SK-N-SH (cell line): ENCODE data around the gene POU5F2. TPM values are rescaled to one million over a fixed set of nuclear protein-coding genes. Genes with fewer than 3 reads are reported as not detected.

ENCODE experiments used
- CTCF ChIA-PET: fragments of 300-600, 350-600 bp; formaldehyde crosslinking; extraction: SDS; loops from one replicate; lab custom pipeline; 2021; lab: Yijun Ruan, JAX
- POLR2A ChIA-PET: fragments of 350-600 bp; sonication (Branson Sonifier 250); formaldehyde crosslinking; extraction: SDS; loops from one replicate; lab custom pipeline; 2020; ENCODE audit warnings: antibody characterized with exemption, inconsistent platforms; lab: Yijun Ruan, JAX
- DNase-seq: peaks from one replicate; pipeline ENCODE4 v3.0.0; 2012
- H2AFZ ChIP-seq: fragments of 200-600 bp; sonication (generic); 2 replicates; pipeline ENCODE4 v1.8.1; 2016; ENCODE audit warnings: antibody characterized with exemption, mild to moderate bottlenecking, low read depth
- H3F3A ChIP-seq: fragments of 200-600 bp; sonication (generic); replicated peaks from 2 replicates; pipeline ENCODE3; 2016; ENCODE audit warnings: antibody characterized with exemption, mild to moderate bottlenecking; ENCODE audit not compliant: insufficient read depth
- H3K27ac ChIP-seq, 2 experiments: fragments of 200-500 bp in 1 of 2; fragments of 200-600 bp in 1 of 2; sonication (Bioruptor generic) in 1 of 2; sonication (generic), shearing (Covaris generic) in 1 of 2; 2 replicates each; pipeline versions ENCODE4 v1.5.1 to v1.6.1; 2014 to 2016; ENCODE audit warnings: low read depth in 2 of 2, inconsistent platforms in 1 of 2, low read length in 1 of 2, mild to moderate bottlenecking in 1 of 2, mixed read lengths in 1 of 2
- H3K27me3 ChIP-seq: fragments of 200-600 bp; sonication (generic), shearing (Covaris generic); 2 replicates; pipeline ENCODE4 v1.6.1; 2016; ENCODE audit warnings: mixed run types; ENCODE audit not compliant: insufficient read depth
- H3K36me3 ChIP-seq, 2 experiments: fragments of 200-500 bp in 1 of 2; fragments of 200-600 bp in 1 of 2; sonication (Bioruptor generic) in 1 of 2; sonication (generic) in 1 of 2; replicated peaks in 1 of 2; 2 replicates each; pipeline versions ENCODE3 to v1.5.1; 2014 to 2016; ENCODE audit warnings: low read length in 1 of 2, mild to moderate bottlenecking in 1 of 2; ENCODE audit not compliant: insufficient read depth in 2 of 2, control insufficient read depth in 1 of 2
- H3K4me1 ChIP-seq, 2 experiments: fragments of 200-500 bp in 1 of 2; fragments of 200-600 bp in 1 of 2; sonication (Bioruptor generic) in 1 of 2; sonication (generic), shearing (Covaris generic) in 1 of 2; 2 replicates each; pipeline versions ENCODE4 v1.5.1 to v1.6.1; 2014 to 2016; ENCODE audit warnings: low read depth in 1 of 2, low read length in 1 of 2, mixed run types in 1 of 2; ENCODE audit not compliant: insufficient read depth in 2 of 2, control insufficient read depth in 1 of 2
- H3K4me2 ChIP-seq: fragments of 200-600 bp; sonication (generic), shearing (Covaris generic); 2 replicates; pipeline ENCODE4 v1.6.1; 2017; ENCODE audit warnings: mixed run types
- H3K4me3 ChIP-seq, 2 experiments: fragments of 200-500 bp in 1 of 2; fragments of 200-600 bp in 1 of 2; sonication (Bioruptor generic) in 1 of 2; sonication (generic), shearing (Covaris generic) in 1 of 2; 2 replicates each; pipeline versions ENCODE4 v1.5.1 to v1.8.1; 2014 to 2016; ENCODE audit warnings: low read depth in 2 of 2, inconsistent platforms in 1 of 2, low read length in 1 of 2, mild to moderate bottlenecking in 1 of 2, mixed read lengths in 1 of 2, moderate library complexity in 1 of 2
- H3K79me2 ChIP-seq: fragments of 200-600 bp; sonication (generic); 2 replicates; pipeline ENCODE4 v1.8.1; 2017; ENCODE audit warnings: mild to moderate bottlenecking; ENCODE audit not compliant: insufficient read depth
- H3K9ac ChIP-seq: fragments of 200-600 bp; sonication (generic); 2 replicates; pipeline ENCODE4 v1.6.1; 2017; ENCODE audit warnings: mixed run types
- H3K9me2 ChIP-seq: fragments of 200-600 bp; sonication (generic); 2 replicates; pipeline ENCODE4 v1.6.1; 2017; ENCODE audit warnings: mixed run types
- H3K9me3 ChIP-seq: fragments of 200-600 bp; sonication (generic); 2 replicates; pipeline ENCODE4 v1.6.1; 2017; ENCODE audit warnings: mixed run types, mild to moderate bottlenecking, moderate library complexity
- H4K20me1 ChIP-seq: fragments of 200-600 bp; sonication (generic); 2 replicates; pipeline ENCODE4 v1.6.1; 2017; ENCODE audit warnings: mild to moderate bottlenecking, mixed run types; ENCODE audit not compliant: insufficient read depth
- CTCF ChIP-seq: fragments of 200-600 bp; sonication (generic); IDR thresholded peaks from 2 replicates; pipeline ENCODE4 v1.6.1; 2017; ENCODE audit warnings: antibody characterized with exemption, mild to moderate bottlenecking, moderate library complexity
- ELF1 ChIP-seq: IDR thresholded peaks from 2 replicates; pipeline ENCODE4 v1.4.0; 2012
- EP300 ChIP-seq, 2 experiments: IDR thresholded peaks; 2 replicates each; pipeline versions ENCODE4 v1.4.0 to v1.6.1; 2012; ENCODE audit warnings: borderline replicate concordance in 1 of 2, low read depth in 1 of 2, low read length in 1 of 2
- EZH2phosphoT487 ChIP-seq: fragments of 200-600 bp; sonication (generic); IDR thresholded peaks from 2 replicates; pipeline ENCODE4 v1.6.1; 2017; ENCODE audit warnings: low read depth, mixed run types, mild to moderate bottlenecking, antibody characterized with exemption, moderate library complexity, borderline replicate concordance
- FOSL2 ChIP-seq: IDR thresholded peaks from 2 replicates; pipeline ENCODE4 v1.4.0; 2012; ENCODE audit warnings: low read depth, mild to moderate bottlenecking, moderate library complexity, borderline replicate concordance
- MAX ChIP-seq: IDR thresholded peaks from 2 replicates; pipeline ENCODE4 v1.4.0; 2012; ENCODE audit warnings: low read depth
- MXI1 ChIP-seq: IDR thresholded peaks from 2 replicates; pipeline ENCODE4 v1.6.1; 2012; ENCODE audit warnings: mild to moderate bottlenecking, low read depth, low read length, improper control_type of control experiment
- NFIC ChIP-seq: IDR thresholded peaks from 2 replicates; pipeline ENCODE4 v1.4.0; 2012; ENCODE audit warnings: borderline replicate concordance
- NRF1 ChIP-seq: IDR thresholded peaks from 2 replicates; pipeline ENCODE4 v1.6.1; 2012; ENCODE audit warnings: low read depth, mild to moderate bottlenecking, low read length
- PBX3 ChIP-seq: IDR thresholded peaks from 2 replicates; pipeline ENCODE4; 2012
- POLR2AphosphoS5 ChIP-seq: IDR thresholded peaks from 2 replicates; pipeline ENCODE4 v1.6.1; 2012; ENCODE audit warnings: low read depth, low read length
- RAD21 ChIP-seq: IDR thresholded peaks from 2 replicates; pipeline ENCODE4 v1.6.1; 2012; ENCODE audit warnings: mild to moderate bottlenecking, low read length
- RCOR1 ChIP-seq: fragments of 150-350 bp; IDR thresholded peaks from 2 replicates; pipeline ENCODE4 v1.6.1; 2017; ENCODE audit warnings: antibody characterized with exemption, low read length
- RXRA ChIP-seq: IDR thresholded peaks from 2 replicates; pipeline ENCODE4 v1.4.0; 2012; ENCODE audit warnings: low read depth, mild to moderate bottlenecking, borderline replicate concordance
- SMC3 ChIP-seq: IDR thresholded peaks from 2 replicates; pipeline ENCODE4 v1.6.1; 2012; ENCODE audit warnings: low read depth, low read length, improper control_type of control experiment
- TAF1 ChIP-seq: IDR thresholded peaks from 2 replicates; pipeline ENCODE4 v1.6.1; 2012; ENCODE audit warnings: low read depth, mild to moderate bottlenecking, low read length, moderate library complexity, borderline replicate concordance
- USF1 ChIP-seq: IDR thresholded peaks from 2 replicates; pipeline ENCODE4 v1.4.0; 2012; ENCODE audit warnings: low read depth, borderline replicate concordance
- USF2 ChIP-seq: fragments of 150-350 bp; IDR thresholded peaks from 2 replicates; pipeline ENCODE4 v1.6.1; 2017; ENCODE audit warnings: antibody characterized with exemption, low read length, low read depth, borderline replicate concordance
- WGBS: methylation state at CpG from one replicate; pipeline ENCODE4 v1.1.6; 2017; ENCODE audit warnings: low lambda C conversion rate; 5-methylcytosine and 5-hydroxymethylcytosine counted together
- polyA plus RNA-seq, 3 experiments: library from polyadenylated mRNA; depleted of rRNA; stranded (reverse); fragments of >200 nt; gene quantifications; 2 replicates each; pipeline ENCODE4 v1.2.3, GENCODE V29; 2012

POU5F2 gene
- polyA plus RNA-seq, 1 of the 3 experiments (the other 2 are of a cell fraction) = 0.02 TPM

GRCh38 chr5:93726595-93726994 lies 14.8 kb downstream of the POU5F2 start (continued):
- TF ChIP-seq EP300 (IDR thresholded peaks at IDR 0.05; ENCODE audit: borderline replicate concordance in 1 of 2, low read depth in 1 of 2, low read length in 1 of 2) = no peak
- TF ChIP-seq, all 33 proteins: peak for 0

- no peaks in the 10 kb centered on the region for H3K79me2 ChIP-seq
- no peaks in the 10 kb centered on the region for H3K9me3 ChIP-seq
- no peak overlapping the region for H2AFZ ChIP-seq
- H3K36me3 ChIP-seq = no peaks in the 10 kb centered on the region
- DNase-seq = no peak
- H3K27ac ChIP-seq = no peak overlapping the region
- 90% methylated on average over 1 of the region's 1 CpG for WGBS
- H3K27me3 ChIP-seq = no peaks in the 10 kb centered on the region
- H3K4me2 ChIP-seq = no peak overlapping the region
- no peak overlapping the region for H3K4me3 ChIP-seq
- no peaks in the 10 kb centered on the region for H3F3A ChIP-seq
- ChIA-PET POLR2A (no interaction called here), CTCF (interaction anchor here (0.7 to 1.7 kb wide), 3 partner anchors 9 to 58 kb away, joined by 3 to 5 read pairs (median 3); no protein-coding TSS in a partner anchor)
- no peaks in the 10 kb centered on the region for H3K9me2 ChIP-seq
- no peaks in the 10 kb centered on the region for H3K4me1 ChIP-seq
- no peaks in the 10 kb centered on the region for H4K20me1 ChIP-seq
- H3K9ac ChIP-seq = no peak overlapping the region
- no peak for TF ChIP-seq RXRA
- TF ChIP-seq PBX3 = peak; percentile 32; the same call in 1 of the 2 replicates
These were observed 16.6 kb downstream of the POU5F2 start for GRCh38 chr5:93724791-93725190.

- Histone ChIP-seq H3K27ac (no peak overlapping the region), H4K20me1 (no peaks in the 10 kb centered on the region), H3K27me3 (no peaks in the 10 kb centered on the region), H2AFZ (no peak overlapping the region), H3K4me3 (no peak overlapping the region), H3K36me3 (no peaks in the 10 kb centered on the region), H3K79me2 (no peaks in the 10 kb centered on the region), H3F3A (no peaks in the 10 kb centered on the region), H3K4me2 (no peak overlapping the region), H3K9me2 (no peaks in the 10 kb centered on the region), H3K9me3 (no peaks in the 10 kb centered on the region), H3K4me1 (no peaks in the 10 kb centered on the region), H3K9ac (no peak overlapping the region)
- TF ChIP-seq RAD21 (no peak), USF1 (no peak), SMC3 (no peak), TAF1 (no peak), EZH2phosphoT487 (no peak), NRF1 (no peak), PBX3 (no peak), USF2 (no peak), POLR2AphosphoS5 (no peak), MXI1 (no peak), CTCF (no peak), RCOR1 (no peak), NFIC (no peak), FOSL2 (no peak), EP300 (IDR thresholded peaks at IDR 0.05; ENCODE audit: borderline replicate concordance in 1 of 2, low read depth in 1 of 2, low read length in 1 of 2) (no peak), MAX (no peak), ELF1 (no peak)
- DNase-seq = no peak
- CTCF ChIA-PET = interaction anchor here (1.0 to 1.7 kb wide), 4 partner anchors 8 to 77 kb away, joined by 3 to 8 read pairs (median 4); partner anchors contain the start of gene POU5F2
- WGBS = 77% methylated on average over 4 of the region's 4 CpGs
- POLR2A ChIA-PET = no interaction called here
These were observed 17.7 kb downstream of the POU5F2 start for GRCh38 chr5:93723681-93724080.
